Cardiac fibroblast (primary cell): ENCODE results near the gene CAMSAP2.

Experiments used
- DNase-seq, 2 donors: peaks; one replicate each; pipeline versions ENCODE4 v3.0.0 to v3.0.0-alpha.2; 2010; ENCODE audit warnings: low read depth in 2 of 2
- H3K4me3 ChIP-seq, 2 donors: replicated peaks in 1 of 2; 1 replicate in 1 of 2; 2 replicates in 1 of 2; pipeline ENCODE4 v1.5.1; 2011; ENCODE audit warnings: low read depth in 2 of 2, low read length in 2 of 2, mild to moderate bottlenecking in 2 of 2, moderate library complexity in 1 of 2
- CTCF ChIP-seq: IDR thresholded peaks from one replicate; pipeline ENCODE4 v1.5.1; 2011; ENCODE audit warnings: low read depth, mild to moderate bottlenecking, low read length, inconsistent platforms

CAMSAP2 gene

GRCh38 chr1:200899954-200900867, 161.5 kb downstream of the CAMSAP2 start:
- TF ChIP-seq CTCF = no peak
- no peak overlapping the region for H3K4me3 ChIP-seq
- DNase-seq = no peak

- DNase-seq = no peak
- no peak for TF ChIP-seq CTCF
- no peak overlapping the region for H3K4me3 ChIP-seq
These were observed 162.2 kb downstream of the CAMSAP2 start for GRCh38 chr1:200900877-200901276.

- no peak overlapping the region for H3K4me3 ChIP-seq
- DNase-seq = no peak
- TF ChIP-seq CTCF = no peak
These were observed 162.7 kb downstream of the CAMSAP2 start for GRCh38 chr1:200901350-200901749.

GRCh38 chr1:200901796-200902444, 163.2 kb downstream of the CAMSAP2 start:
- H3K4me3 ChIP-seq = no peak overlapping the region
- DNase-seq = no peak
- TF ChIP-seq CTCF = no peak

GRCh38 chr1:200903793-200904192, 165.1 kb downstream of the CAMSAP2 start:
- TF ChIP-seq CTCF = no peak
- no peak overlapping the region for H3K4me3 ChIP-seq
- no peak for DNase-seq

GRCh38 chr1:200904772-200905171, 166.1 kb downstream of the CAMSAP2 start:
- DNase-seq = no peak
- no peak for TF ChIP-seq CTCF
- H3K4me3 ChIP-seq = no peak overlapping the region
